ENCODE measurements around the gene CDH23. TPM values are rescaled to one million over a fixed set of nuclear protein-coding genes. Genes with fewer than 3 reads are reported as not detected.

The CDH23 gene
- total RNA-seq, 2 experiments from 2014 or later = 3.7 to 5.3 TPM

- Mint-ChIP-seq H3K4me3 (peak overlapping the region; percentile 56), H3K27ac (peak overlapping the region; percentile 84), H3K4me1 (peaks cover 20% of the 10 kb centered on the region), H3K27me3 (peaks cover 6% of the 10 kb centered on the region), H3K36me3 (no peaks in the 10 kb centered on the region), H3K9me3 (no peaks in the 10 kb centered on the region)
- DNase-seq (peak; percentile 44), ATAC-seq (ENCODE audit: low read depth) (peak; percentile 90)
- POLR2A ChIA-PET = interaction anchor here (1.0 to 1.1 kb wide), 2 partner anchors 15 to 49 kb away, joined by 3 read pairs; no protein-coding TSS in a partner anchor
Measured at GRCh38 chr10:71797533-71798307, 401.0 kb downstream of the CDH23 start.

GRCh38 chr10:71798308-71798624, 401.5 kb downstream of the CDH23 start:
- Mint-ChIP-seq H3K36me3 (no peaks in the 10 kb centered on the region), H3K9me3 (no peaks in the 10 kb centered on the region), H3K4me3 (no peak overlapping the region), H3K4me1 (peaks cover 20% of the 10 kb centered on the region), H3K27ac (no peak overlapping the region), H3K27me3 (peaks cover 6% of the 10 kb centered on the region)
- POLR2A ChIA-PET = interaction anchor here (1.1 kb wide), 1 partner anchor 49 kb away, joined by 3 read pairs; no protein-coding TSS in a partner anchor
- ATAC-seq (ENCODE audit: low read depth) (no peak), DNase-seq (no peak)

- H3K27me3 Mint-ChIP-seq = no peaks in the 10 kb centered on the region
- ATAC-seq (ENCODE audit: low read depth) (no peak), DNase-seq (no peak)
- H3K4me3 Mint-ChIP-seq = no peak overlapping the region
- POLR2A ChIA-PET = no interaction called here
- H3K27ac Mint-ChIP-seq = no peak overlapping the region
- H3K9me3 Mint-ChIP-seq = no peaks in the 10 kb centered on the region
- H3K4me1 Mint-ChIP-seq = peaks cover 21% of the 10 kb centered on the region
- H3K36me3 Mint-ChIP-seq = no peaks in the 10 kb centered on the region
Measured at GRCh38 chr10:71799112-71799511, 402.4 kb downstream of the CDH23 start.

- no peaks in the 10 kb centered on the region for H3K36me3 Mint-ChIP-seq
- ATAC-seq (ENCODE audit: low read depth) (no peak), DNase-seq (no peak)
- no peak overlapping the region for H3K4me3 Mint-ChIP-seq
- H3K27me3 Mint-ChIP-seq = no peaks in the 10 kb centered on the region
- H3K4me1 Mint-ChIP-seq = peaks cover 21% of the 10 kb centered on the region
- H3K27ac Mint-ChIP-seq = no peak overlapping the region
- POLR2A ChIA-PET = no interaction called here
- H3K9me3 Mint-ChIP-seq = no peaks in the 10 kb centered on the region
Measured at GRCh38 chr10:71799608-71800453, 403.1 kb downstream of the CDH23 start.

GRCh38 chr10:71801361-71801760, 404.6 kb downstream of the CDH23 start:
- POLR2A ChIA-PET = no interaction called here
- H3K27ac Mint-ChIP-seq = no peak overlapping the region
- H3K36me3 Mint-ChIP-seq = no peaks in the 10 kb centered on the region
- H3K9me3 Mint-ChIP-seq = no peaks in the 10 kb centered on the region
- peaks cover 6% of the 10 kb centered on the region for H3K27me3 Mint-ChIP-seq
- peaks cover 21% of the 10 kb centered on the region for H3K4me1 Mint-ChIP-seq
- ATAC-seq (ENCODE audit: low read depth) (no peak), DNase-seq (no peak)
- no peak overlapping the region for H3K4me3 Mint-ChIP-seq

- no peaks in the 10 kb centered on the region for H3K9me3 Mint-ChIP-seq
- peaks cover 14% of the 10 kb centered on the region for H3K4me1 Mint-ChIP-seq
- no peaks in the 10 kb centered on the region for H3K36me3 Mint-ChIP-seq
- no peak for ATAC-seq (ENCODE audit: low read depth)
- POLR2A ChIA-PET = no interaction called here
- H3K27ac Mint-ChIP-seq = no peak overlapping the region
- DNase-seq = no peak
- peaks cover 6% of the 10 kb centered on the region for H3K27me3 Mint-ChIP-seq
- no peak overlapping the region for H3K4me3 Mint-ChIP-seq
Measured at GRCh38 chr10:71802235-71802634, 405.5 kb downstream of the CDH23 start.

GRCh38 chr10:71802715-71803488, 406.2 kb downstream of the CDH23 start:
- peaks cover 6% of the 10 kb centered on the region for H3K27me3 Mint-ChIP-seq
- DNase-seq = no peak
- no peak overlapping the region for H3K27ac Mint-ChIP-seq
- peaks cover 7% of the 10 kb centered on the region for H3K4me1 Mint-ChIP-seq
- H3K9me3 Mint-ChIP-seq = no peaks in the 10 kb centered on the region
- H3K4me3 Mint-ChIP-seq = no peak overlapping the region
- POLR2A ChIA-PET = no interaction called here
- no peaks in the 10 kb centered on the region for H3K36me3 Mint-ChIP-seq
- no peak for ATAC-seq (ENCODE audit: low read depth)

- Mint-ChIP-seq H3K4me3 (no peak overlapping the region), H3K9me3 (no peaks in the 10 kb centered on the region), H3K27ac (no peak overlapping the region), H3K36me3 (no peaks in the 10 kb centered on the region), H3K27me3 (peaks cover 6% of the 10 kb centered on the region), H3K4me1 (peaks cover 4% of the 10 kb centered on the region)
- POLR2A ChIA-PET = no interaction called here
- DNase-seq (no peak), ATAC-seq (ENCODE audit: low read depth) (no peak)
Measured at GRCh38 chr10:71804077-71804476, 407.4 kb downstream of the CDH23 start.

- peaks cover 6% of the 10 kb centered on the region for H3K27me3 Mint-ChIP-seq
- no peaks in the 10 kb centered on the region for H3K9me3 Mint-ChIP-seq
- no peaks in the 10 kb centered on the region for H3K36me3 Mint-ChIP-seq
- H3K4me3 Mint-ChIP-seq = no peak overlapping the region
- ATAC-seq (ENCODE audit: low read depth) (no peak), DNase-seq (no peak)
- POLR2A ChIA-PET = no interaction called here
- H3K27ac Mint-ChIP-seq = no peak overlapping the region
- H3K4me1 Mint-ChIP-seq = peaks cover 7% of the 10 kb centered on the region
Measured at GRCh38 chr10:71805776-71806703, 409.3 kb downstream of the CDH23 start.

- DNase-seq = no peak
- no peak for ATAC-seq (ENCODE audit: low read depth)
- POLR2A ChIA-PET = no interaction called here
Measured at GRCh38 chr10:71806704-71807556, 410.2 kb downstream of the CDH23 start.

GRCh38 chr10:71807557-71808510, 411.1 kb downstream of the CDH23 start:
- DNase-seq = no peak
- Mint-ChIP-seq H3K9me3 (no peaks in the 10 kb centered on the region), H3K27me3 (peaks cover 6% of the 10 kb centered on the region), H3K27ac (no peak overlapping the region), H3K4me1 (peaks cover 8% of the 10 kb centered on the region), H3K36me3 (no peaks in the 10 kb centered on the region), H3K4me3 (no peak overlapping the region)
- ATAC-seq (ENCODE audit: low read depth) = no peak
- POLR2A ChIA-PET = interaction anchor here (1.0 kb wide), 1 partner anchor 35 kb away, joined by 4 read pairs; the partner anchor contains the start of gene VSIR

More at GRCh38 chr10:71806704-71807556, 410.2 kb downstream of the CDH23 start:
- Mint-ChIP-seq H3K27me3 (peaks cover 6% of the 10 kb centered on the region), H3K9me3 (no peaks in the 10 kb centered on the region), H3K36me3 (no peaks in the 10 kb centered on the region), H3K4me1 (peaks cover 7% of the 10 kb centered on the region), H3K27ac (no peak overlapping the region), H3K4me3 (no peak overlapping the region)

Measured in activated naive CD8-positive, alpha-beta T cell treated with anti-CD3 and anti-CD28 coated beads, Interleukin-2, amount 10 ng/mL, durations not matched to agents 7 days and 5 days (primary cell).